SH-SY5Y (cell line): Measurements from ENCODE around the gene PREX1.

Experiments
- GATA2 ChIP-seq: IDR thresholded peaks from 2 replicates; pipeline ENCODE4 v1.6.1; 2011; ENCODE audit warnings: mild to moderate bottlenecking, low read depth, low read length
- GATA3 ChIP-seq: IDR thresholded peaks from 2 replicates; pipeline ENCODE4 v1.6.1; 2011; ENCODE audit warnings: low read depth, mild to moderate bottlenecking, low read length, moderate library complexity

GRCh38 chr20:48600470-48600945, 227.3 kb downstream of the PREX1 start:
- no peak for TF ChIP-seq GATA2
- TF ChIP-seq GATA3: no peak
